SH-SY5Y (cell line): ENCODE data around the gene CAMSAP1.

ENCODE experiments used
- GATA2 ChIP-seq: IDR thresholded peaks from 2 replicates; pipeline ENCODE4 v1.6.1; 2011; ENCODE audit warnings: mild to moderate bottlenecking, low read depth, low read length
- GATA3 ChIP-seq: IDR thresholded peaks from 2 replicates; pipeline ENCODE4 v1.6.1; 2011; ENCODE audit warnings: low read depth, mild to moderate bottlenecking, low read length, moderate library complexity

DNA sequence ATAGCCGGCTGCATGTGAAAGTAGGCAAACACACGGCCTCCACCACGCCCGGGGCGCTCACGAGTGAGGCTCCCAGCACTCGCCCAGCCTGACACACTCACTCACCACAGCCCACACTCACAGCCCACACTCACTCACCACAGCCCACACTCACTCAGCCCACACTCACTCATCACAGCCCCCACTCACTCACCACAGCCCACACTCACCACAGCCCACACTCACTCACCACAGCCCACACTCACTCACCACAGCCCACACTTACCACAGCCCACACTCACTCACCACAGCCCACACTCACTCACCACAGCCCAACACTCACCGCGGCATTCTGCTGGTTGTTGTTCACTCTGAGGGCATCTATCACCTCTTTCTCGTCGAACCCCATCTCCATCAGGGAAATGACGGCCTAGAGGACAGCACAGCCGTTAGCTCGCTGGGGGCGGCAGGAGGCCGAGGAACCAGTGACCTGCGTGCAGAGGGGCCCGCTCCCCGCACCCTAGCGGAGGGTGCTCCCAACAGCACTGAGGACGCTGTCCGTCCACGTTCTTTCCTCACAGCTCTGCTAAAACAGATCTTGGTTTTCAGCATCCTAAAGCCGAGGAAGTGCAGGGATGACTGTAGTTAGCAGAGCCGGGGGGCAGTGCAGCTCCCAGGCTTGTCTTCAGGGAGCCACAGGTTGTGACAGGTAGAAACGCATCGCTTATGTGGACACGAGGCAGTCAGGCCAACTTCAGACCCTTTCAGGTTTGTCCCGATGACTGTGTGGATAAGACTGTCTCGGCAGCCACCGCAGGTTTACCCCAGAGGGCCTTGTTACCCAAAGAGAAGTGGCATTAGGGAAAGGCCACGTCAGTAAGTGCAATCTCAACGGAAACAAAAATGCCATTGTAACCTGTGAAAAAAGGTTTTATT lies 32.3 kb upstream of the CAMSAP1 start:
- TF ChIP-seq GATA2 (no peak), GATA3 (no peak)
